Cardiac muscle cell (in vitro differentiated cells and primary cell): ENCODE measurements around the gene ZNF385C. TPM values are rescaled to one million over a fixed set of nuclear protein-coding genes. Genes with fewer than 3 reads are reported as not detected.

Source experiments
- DNase-seq, 2 donors: peaks; one replicate each; pipeline versions ENCODE4 v3.0.0 to v3.0.0-alpha.2; 2010 to 2017; ENCODE audit warnings: low read depth in 1 of 2, low spot score in 1 of 2
- H3K27ac ChIP-seq: fragments of 200-600 bp; sonication (generic); 2 replicates; pipeline ENCODE4 v1.5.1; 2016
- H3K27me3 ChIP-seq: fragments of 200-600 bp; sonication (generic); 2 replicates; pipeline ENCODE4 v1.6.0; 2016; ENCODE audit warnings: control low read depth
- H3K36me3 ChIP-seq: fragments of 200-600 bp; sonication (generic); 2 replicates; pipeline ENCODE4 v1.5.1; 2016; ENCODE audit warnings: control low read depth
- H3K4me1 ChIP-seq: fragments of 200-600 bp; sonication (generic); 2 replicates; pipeline ENCODE4 v1.8.1; 2017; ENCODE audit warnings: low read depth, mild to moderate bottlenecking, mixed run types
- H3K4me3 ChIP-seq: fragments of 200-600 bp; sonication (generic); 2 replicates; pipeline ENCODE4 v1.5.1; 2016; ENCODE audit warnings: mild to moderate bottlenecking
- H3K9me3 ChIP-seq: fragments of 200-600 bp; sonication (generic); 2 replicates; pipeline ENCODE4 v1.5.1; 2017; ENCODE audit warnings: low read depth, mild to moderate bottlenecking, control low read depth
- CTCF ChIP-seq: IDR thresholded peaks from 2 replicates; pipeline ENCODE4 v1.5.1; 2012; ENCODE audit warnings: low read depth, mild to moderate bottlenecking, low read length
- polyA plus RNA-seq: library from polyadenylated mRNA; unstranded; fragments of >200 nt; fragmentation: Nextera tagmentation; extraction: Ambion mirVana; gene quantifications from 2 replicates; pipeline ENCODE4 v1.2.1, GENCODE V29; 2016
- total RNA-seq: library from RNA; depleted of rRNA; stranded (reverse); fragments of >200 nt; gene quantifications from 2 replicates; pipeline ENCODE4 v1.2.3, GENCODE V29; 2016

ZNF385C gene
- total and polyA plus RNA-seq, 2 experiments from 2014 or later: 2.1 to 3.0 TPM

- no peaks in the 10 kb centered on the region for H3K9me3 ChIP-seq
- no peak for DNase-seq
- no peak overlapping the region for H3K27ac ChIP-seq
- no peaks in the 10 kb centered on the region for H3K4me1 ChIP-seq
- no peak for TF ChIP-seq CTCF
- peaks cover 27% of the 10 kb centered on the region for H3K36me3 ChIP-seq
- no peaks in the 10 kb centered on the region for H3K27me3 ChIP-seq
- no peak overlapping the region for H3K4me3 ChIP-seq
Observed at GRCh38 chr17:42127414-42127813, 29.1 kb upstream of the ZNF385C start.

GRCh38 chr17:42126836-42127235 is 28.6 kb upstream of the ZNF385C start:
- no peak for DNase-seq
- Histone ChIP-seq H3K4me3 (no peak overlapping the region), H3K27ac (no peak overlapping the region), H3K4me1 (no peaks in the 10 kb centered on the region), H3K9me3 (no peaks in the 10 kb centered on the region), H3K36me3 (peaks cover 27% of the 10 kb centered on the region), H3K27me3 (no peaks in the 10 kb centered on the region)
- TF ChIP-seq CTCF: no peak

- no peak for DNase-seq
- Histone ChIP-seq H3K27me3 (no peaks in the 10 kb centered on the region), H3K4me3 (no peak overlapping the region), H3K4me1 (no peaks in the 10 kb centered on the region), H3K27ac (no peak overlapping the region), H3K9me3 (no peaks in the 10 kb centered on the region), H3K36me3 (peaks cover 27% of the 10 kb centered on the region)
- no peak for TF ChIP-seq CTCF
Observed at GRCh38 chr17:42125565-42125964, 27.3 kb upstream of the ZNF385C start.

- H3K4me3 ChIP-seq: no peak overlapping the region
- H3K4me1 ChIP-seq: no peaks in the 10 kb centered on the region
- peaks cover 22% of the 10 kb centered on the region for H3K36me3 ChIP-seq
- no peak for TF ChIP-seq CTCF
- DNase-seq: no peak
- no peak overlapping the region for H3K27ac ChIP-seq
- no peaks in the 10 kb centered on the region for H3K9me3 ChIP-seq
- no peaks in the 10 kb centered on the region for H3K27me3 ChIP-seq
Observed at GRCh38 chr17:42124256-42124655, 26.0 kb upstream of the ZNF385C start.

GRCh38 chr17:42122371-42123303 is 24.4 kb upstream of the ZNF385C start, which contains the start of gene HSPB9:
Gene HSPB9 (plus strand): TSS chr17:42122804. CDS start chr17:42122851, 47 bp downstream.
- Histone ChIP-seq H3K4me1 (no peaks in the 10 kb centered on the region), H3K27ac (no peak within 1 kb of the TSS), H3K4me3 (no peak within 1 kb of the TSS), H3K36me3 (peaks cover 9% of the 10 kb centered on the region), H3K9me3 (no peaks in the 10 kb centered on the region), H3K27me3 (no peaks in the 10 kb centered on the region)
- no peak for TF ChIP-seq CTCF
- peak; percentile 26 to 61 for DNase-seq
